ENCODE measurements around the gene SLC38A6.
A peak's percentile ranks its signal among the peaks of the same experiment; 100 is the strongest.
"Not testable (repeated sequence)": the region's sequence is repeated elsewhere in the genome, so short reads cannot be mapped to it uniquely, and the experiment has no call there.

The SLC38A6 gene

GRCh38 chr14:61091657-61092273 is 110.7 kb downstream of the SLC38A6 start:
- no peak overlapping the region for H3K4me3 ChIP-seq (ENCODE audit: low read depth, low read length)
- DNase-seq (ENCODE audit: low read depth): no peak
- TF ChIP-seq, protein P1, sequence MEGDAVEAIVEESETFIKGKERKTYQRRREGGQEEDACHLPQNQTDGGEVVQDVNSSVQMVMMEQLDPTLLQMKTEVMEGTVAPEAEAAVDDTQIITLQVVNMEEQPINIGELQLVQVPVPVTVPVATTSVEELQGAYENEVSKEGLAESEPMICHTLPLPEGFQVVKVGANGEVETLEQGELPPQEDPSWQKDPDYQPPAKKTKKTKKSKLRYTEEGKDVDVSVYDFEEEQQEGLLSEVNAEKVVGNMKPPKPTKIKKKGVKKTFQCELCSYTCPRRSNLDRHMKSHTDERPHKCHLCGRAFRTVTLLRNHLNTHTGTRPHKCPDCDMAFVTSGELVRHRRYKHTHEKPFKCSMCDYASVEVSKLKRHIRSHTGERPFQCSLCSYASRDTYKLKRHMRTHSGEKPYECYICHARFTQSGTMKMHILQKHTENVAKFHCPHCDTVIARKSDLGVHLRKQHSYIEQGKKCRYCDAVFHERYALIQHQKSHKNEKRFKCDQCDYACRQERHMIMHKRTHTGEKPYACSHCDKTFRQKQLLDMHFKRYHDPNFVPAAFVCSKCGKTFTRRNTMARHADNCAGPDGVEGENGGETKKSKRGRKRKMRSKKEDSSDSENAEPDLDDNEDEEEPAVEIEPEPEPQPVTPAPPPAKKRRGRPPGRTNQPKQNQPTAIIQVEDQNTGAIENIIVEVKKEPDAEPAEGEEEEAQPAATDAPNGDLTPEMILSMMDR (IDR thresholded peaks at IDR 0.05; ENCODE audit: insufficient read depth, low read depth, low read length, missing control alignments): no peak

DNA sequence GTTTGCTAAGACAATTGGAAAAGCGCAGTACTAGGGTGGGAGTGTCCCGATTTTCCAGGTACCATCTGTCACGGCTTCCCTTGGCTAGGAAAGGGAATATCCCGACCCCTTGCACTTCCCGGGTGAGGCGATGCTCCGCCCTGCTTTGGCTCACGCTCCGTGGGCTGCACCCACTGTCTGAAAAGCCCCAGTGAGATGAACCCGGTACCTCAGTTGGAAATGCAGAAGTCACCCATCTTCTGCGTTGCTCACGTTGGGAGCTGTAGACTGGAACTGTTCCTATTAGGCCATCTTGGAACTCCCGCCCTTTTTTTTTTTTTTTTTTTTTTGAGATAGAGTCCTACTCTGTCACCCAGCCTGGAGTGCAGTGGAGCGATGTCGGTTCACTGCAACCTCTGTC is 117.1 kb downstream of the SLC38A6 start:
- not testable (repeated sequence) for DNase-seq (ENCODE audit: low read depth); H3K4me3 ChIP-seq (ENCODE audit: low read depth, low read length)

- TF ChIP-seq, protein P1 (IDR thresholded peaks at IDR 0.05; ENCODE audit: insufficient read depth, low read depth, low read length, missing control alignments): no peak
- DNase-seq (ENCODE audit: low read depth): no peak
- H3K4me3 ChIP-seq (ENCODE audit: low read depth, low read length): no peak overlapping the region
Observed at GRCh38 chr14:61098721-61099120, 117.7 kb downstream of the SLC38A6 start.

DNA sequence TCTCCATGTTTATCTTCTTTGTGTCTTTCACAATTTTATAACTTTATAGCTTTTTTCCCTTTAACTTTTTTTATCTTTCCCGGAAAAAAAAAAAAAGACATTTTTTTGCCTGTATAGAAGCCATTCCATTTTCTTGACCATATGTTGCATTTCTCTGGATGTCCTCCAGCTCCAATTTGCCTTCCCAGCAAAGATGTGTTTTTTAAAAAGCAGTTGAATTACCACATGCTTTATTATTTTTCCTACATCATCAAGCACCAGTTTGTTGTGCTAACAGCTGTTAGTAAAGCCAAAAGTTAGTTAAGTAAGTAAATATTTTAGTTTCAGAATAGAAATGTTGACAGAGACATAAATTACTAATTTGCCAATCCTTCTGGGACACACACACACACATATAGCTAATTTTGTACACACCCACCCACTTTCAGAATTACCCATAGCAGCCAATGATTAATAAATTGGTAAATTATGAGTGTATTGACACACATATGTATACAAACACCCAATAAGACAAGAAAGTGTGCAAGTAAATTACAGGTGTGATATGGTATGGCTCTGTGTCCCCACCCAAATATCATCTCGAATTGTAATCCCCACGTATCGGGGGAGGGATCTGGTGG is 118.3 kb downstream of the SLC38A6 start:
- DNase-seq (ENCODE audit: low read depth): no peak
- TF ChIP-seq, protein P1 (IDR thresholded peaks at IDR 0.05; ENCODE audit: insufficient read depth, low read depth, low read length, missing control alignments): no peak
- H3K4me3 ChIP-seq (ENCODE audit: low read depth, low read length): no peak overlapping the region

GRCh38 chr14:61101803-61102548 is 120.9 kb downstream of the SLC38A6 start:
- TF ChIP-seq, protein P1 (IDR thresholded peaks at IDR 0.05; ENCODE audit: insufficient read depth, low read depth, low read length, missing control alignments): no peak
- H3K4me3 ChIP-seq (ENCODE audit: low read depth, low read length): peak overlapping the region; percentile 10
- DNase-seq (ENCODE audit: low read depth): peak; percentile 32

Data from GM12865 (cell line).